GM12878 (cell line): Measurements from ENCODE around the gene PRORP. TPM values are rescaled to one million over a fixed set of nuclear protein-coding genes. Genes with fewer than 3 reads are reported as not detected.

Experiments
- BACH1 ChIP-seq: fragments of 450-650 bp; IDR thresholded peaks from 2 replicates; pipeline ENCODE4 v1.6.1; 2017; ENCODE audit warnings: mild to moderate bottlenecking, borderline replicate concordance
- CBFB ChIP-seq: IDR thresholded peaks from 2 replicates; pipeline ENCODE4 v1.6.1; 2016; ENCODE audit warnings: antibody characterized with exemption, low read depth
- CHD1 ChIP-seq: IDR thresholded peaks from 2 replicates; pipeline ENCODE4 v1.6.1; 2012; ENCODE audit warnings: low read depth, low read length, improper control_type of control experiment
- CREB1 ChIP-seq: IDR thresholded peaks from 2 replicates; pipeline ENCODE4 v1.6.1; 2012; ENCODE audit warnings: low read depth, mild to moderate bottlenecking, inconsistent platforms
- EGR1 ChIP-seq, 2 experiments: IDR thresholded peaks; 1 replicate in 1 of 2; 2 replicates in 1 of 2; pipeline ENCODE4 v1.6.1; 2011 to 2012; ENCODE audit warnings: low read depth in 2 of 2, low read length in 2 of 2, borderline replicate concordance in 1 of 2, mild to moderate bottlenecking in 1 of 2, moderate library complexity in 1 of 2
- EP300 ChIP-seq, 2 experiments: fragments of 150-350 bp in 1 of 2; IDR thresholded peaks; 2 replicates each; pipeline ENCODE4 v1.6.1; 2011 to 2012; ENCODE audit warnings: low read depth in 2 of 2, low read length in 2 of 2, borderline replicate concordance in 1 of 2, improper control_type of control experiment in 1 of 2, inconsistent platforms in 1 of 2; ENCODE audit not compliant: control insufficient read depth in 1 of 2
- FOXM1 ChIP-seq: IDR thresholded peaks from 2 replicates; pipeline ENCODE4 v1.6.1; 2012; ENCODE audit warnings: low read depth, mild to moderate bottlenecking, inconsistent platforms, low read length, moderate library complexity
- GATAD2B ChIP-seq: fragments of 450-650 bp; conservative IDR thresholded peaks from 2 replicates; pipeline ENCODE4 v1.6.1; 2017; ENCODE audit warnings: low read depth, mild to moderate bottlenecking, moderate library complexity
- IRF4 ChIP-seq: IDR thresholded peaks from 2 replicates; pipeline ENCODE4 v1.6.1; 2011; ENCODE audit warnings: low read depth, low read length
- JUND ChIP-seq: IDR thresholded peaks from 2 replicates; pipeline ENCODE4 v1.6.1; 2012; ENCODE audit warnings: low read depth, mild to moderate bottlenecking, low read length, improper control_type of control experiment, moderate library complexity
- KAT2A ChIP-seq: conservative IDR thresholded peaks from 2 replicates; pipeline ENCODE4 v1.6.1; 2011; ENCODE audit warnings: low read depth, low read length; ENCODE audit not compliant: control insufficient read depth
- MTA3 ChIP-seq: IDR thresholded peaks from 2 replicates; pipeline ENCODE4 v1.6.1; 2012; ENCODE audit warnings: low read length, inconsistent platforms, borderline replicate concordance
- NBN ChIP-seq: fragments of 450-650 bp; IDR thresholded peaks from 2 replicates; pipeline ENCODE4 v1.6.1; 2016
- RUNX3 ChIP-seq: IDR thresholded peaks from 2 replicates; pipeline ENCODE4 v1.6.1; 2012; ENCODE audit warnings: low read length, inconsistent platforms
- SMAD1 ChIP-seq: fragments of 450-650 bp; IDR thresholded peaks from 2 replicates; pipeline ENCODE4 v1.6.1; 2018; ENCODE audit warnings: mild to moderate bottlenecking, low read depth; ENCODE audit not compliant: partially characterized antibody
- STAT1 ChIP-seq: fragments of 450-650 bp; conservative IDR thresholded peaks from 2 replicates; pipeline ENCODE4 v1.6.1; 2014; ENCODE audit warnings: antibody characterized with exemption, mild to moderate bottlenecking
- polyA plus RNA-seq, 11 experiments: library from polyadenylated mRNA; depleted of rRNA in 4 of 11; unstranded in 6 of 11; stranded (reverse) in 5 of 11; fragments of >200 nt; fragmentation: Nextera tagmentation in 4 of 11; fragmentation: Illumina TruSeq in 1 of 11; extraction: Ambion mirVana in 4 of 11; extraction: Trizol in 1 of 11; gene quantifications; 1 replicate in 1 of 11; 2 replicates in 10 of 11; pipeline versions ENCODE4 v1.2.1 to v1.2.3, GENCODE V29; 2011 to 2016; ENCODE audit warnings: inconsistent platforms in 2 of 11, missing spikeins in 2 of 11, low read depth in 1 of 11
- total RNA-seq, 4 experiments: library from RNA; depleted of rRNA in 3 of 4; stranded (reverse); fragments of >200 nt in 3 of 4; fragmentation: Illumina TruSeq in 1 of 4; extraction: Trizol in 1 of 4; gene quantifications; 2 replicates each; pipeline versions ENCODE4 v1.2.1 to v1.2.3, GENCODE V29; 2013 to 2021
- TF ChIP-seq, protein P1 (sequence below): fragments of 450-650 bp; IDR thresholded peaks from 2 replicates; pipeline ENCODE4 v1.6.1; 2016; ENCODE audit warnings: mild to moderate bottlenecking
- TF ChIP-seq, protein P2 (sequence below): IDR thresholded peaks from 2 replicates; pipeline ENCODE4 v1.6.1; 2011; ENCODE audit warnings: low read depth, mild to moderate bottlenecking, low read length, moderate library complexity, borderline replicate concordance; ENCODE audit errors: extremely low read depth

The PRORP gene
- total and polyA plus RNA-seq, 10 of the 15 experiments (the other 5 are each of a cell fraction or from before 2014, with no cell fraction given): 38.8 to 61.3 (median 46.7) TPM

DNA sequence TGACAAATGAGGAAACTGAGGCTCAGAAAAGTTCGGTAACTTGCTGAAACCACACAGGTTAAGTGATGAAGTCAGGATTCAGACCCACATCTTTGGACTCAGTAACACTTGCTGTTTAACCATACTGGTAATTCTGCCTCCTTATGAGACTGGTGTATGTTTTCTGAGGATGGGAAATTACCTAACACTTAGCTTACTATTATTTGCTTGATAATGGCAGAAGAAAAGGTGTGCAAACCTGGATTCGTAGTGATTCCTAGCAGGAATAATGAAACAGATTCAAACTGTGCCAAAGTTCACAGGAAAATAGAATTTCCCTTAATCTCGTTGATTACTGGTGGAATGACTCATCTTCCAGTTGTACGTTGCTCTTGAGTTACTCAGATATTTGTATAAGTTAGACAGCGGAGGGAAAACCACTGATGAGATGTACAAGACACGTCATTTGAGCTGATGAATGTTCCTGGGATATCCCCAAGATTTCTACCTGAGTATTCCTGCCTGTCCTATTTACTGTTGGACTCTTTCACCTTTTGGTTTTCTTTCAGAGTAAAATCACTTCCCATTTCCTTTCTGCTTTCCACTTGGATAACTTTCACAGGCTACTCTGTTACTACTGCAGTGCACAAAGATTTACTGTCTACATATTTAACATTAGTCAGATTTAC is 37.5 kb downstream of the PRORP start (continued):
- TF ChIP-seq, protein P1, sequence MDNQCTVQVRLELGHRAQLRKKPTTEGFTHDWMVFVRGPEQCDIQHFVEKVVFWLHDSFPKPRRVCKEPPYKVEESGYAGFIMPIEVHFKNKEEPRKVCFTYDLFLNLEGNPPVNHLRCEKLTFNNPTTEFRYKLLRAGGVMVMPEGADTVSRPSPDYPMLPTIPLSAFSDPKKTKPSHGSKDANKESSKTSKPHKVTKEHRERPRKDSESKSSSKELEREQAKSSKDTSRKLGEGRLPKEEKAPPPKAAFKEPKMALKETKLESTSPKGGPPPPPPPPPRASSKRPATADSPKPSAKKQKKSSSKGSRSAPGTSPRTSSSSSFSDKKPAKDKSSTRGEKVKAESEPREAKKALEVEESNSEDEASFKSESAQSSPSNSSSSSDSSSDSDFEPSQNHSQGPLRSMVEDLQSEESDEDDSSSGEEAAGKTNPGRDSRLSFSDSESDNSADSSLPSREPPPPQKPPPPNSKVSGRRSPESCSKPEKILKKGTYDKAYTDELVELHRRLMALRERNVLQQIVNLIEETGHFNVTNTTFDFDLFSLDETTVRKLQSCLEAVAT: no peak
- TF ChIP-seq STAT1 (no peak), EGR1 (IDR thresholded peaks at IDR 0.05; ENCODE audit: borderline replicate concordance in 1 of 2, low read depth in 2 of 2, low read length in 2 of 2) (no peak), CBFB (no peak), EP300 (IDR thresholded peaks at IDR 0.05; ENCODE audit: borderline replicate concordance in 1 of 2, control insufficient read depth in 1 of 2, low read depth in 2 of 2, low read length in 2 of 2) (peak in 1 of 2 experiments; percentile 14; a peak in 1 of 4 replicates), CHD1 (no peak), JUND (no peak), IRF4 (peak; percentile 67; the same call in 1 of the 2 replicates), NBN (peak; percentile 42; the same call in 1 of the 2 replicates), KAT2A (no peak), MTA3 (no peak), GATAD2B (peak; percentile 42; the same call in 1 of the 2 replicates), SMAD1 (no peak), CREB1 (no peak), RUNX3 (peak; percentile 52; the same call in 1 of the 2 replicates), BACH1 (no peak), FOXM1 (peak; percentile 44; the same call in 1 of the 2 replicates)
- TF ChIP-seq, protein P2, sequence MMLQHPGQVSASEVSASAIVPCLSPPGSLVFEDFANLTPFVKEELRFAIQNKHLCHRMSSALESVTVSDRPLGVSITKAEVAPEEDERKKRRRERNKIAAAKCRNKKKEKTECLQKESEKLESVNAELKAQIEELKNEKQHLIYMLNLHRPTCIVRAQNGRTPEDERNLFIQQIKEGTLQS: no peak
